Liver (tissue), 9 donors: Measurements from ENCODE around the gene BCL2L1. TPM values are rescaled to one million over a fixed set of nuclear protein-coding genes. Genes with fewer than 3 reads are reported as not detected.

Source experiments
- DNase-seq: peaks from one replicate; pipeline ENCODE4 v3.0.0-alpha.2; 2017; ENCODE audit warnings: low spot score
- H3K27ac ChIP-seq, 2 donors: one replicate each; pipeline ENCODE4 v1.7.0; 2013; ENCODE audit warnings: inconsistent platforms in 2 of 2, low read length in 2 of 2, control low read depth in 1 of 2, low read depth in 1 of 2, mild to moderate bottlenecking in 1 of 2
- H3K27me3 ChIP-seq, 4 donors: one replicate each; pipeline versions ENCODE4 v1.6.1 to v1.7.0; 2013; ENCODE audit warnings: low read length in 3 of 4, inconsistent platforms in 1 of 4, mild to moderate bottlenecking in 1 of 4, moderate library complexity in 1 of 4; ENCODE audit not compliant: control insufficient read depth in 4 of 4, insufficient read depth in 4 of 4
- H3K36me3 ChIP-seq, 4 donors: one replicate each; pipeline versions ENCODE4 v1.6.1 to v1.7.0; 2013; ENCODE audit warnings: low read length in 3 of 4, mild to moderate bottlenecking in 3 of 4, low read depth in 1 of 4, moderate library complexity in 1 of 4; ENCODE audit not compliant: control insufficient read depth in 4 of 4, insufficient read depth in 3 of 4
- H3K4me1 ChIP-seq, 4 donors: one replicate each; pipeline versions ENCODE4 v1.6.1 to v1.7.0; 2013; ENCODE audit warnings: low read length in 3 of 4, mild to moderate bottlenecking in 3 of 4, moderate library complexity in 1 of 4; ENCODE audit not compliant: control insufficient read depth in 4 of 4, insufficient read depth in 4 of 4
- H3K4me3 ChIP-seq, 3 donors: one replicate each; pipeline versions ENCODE4 v1.6.1 to v1.7.0; 2013; ENCODE audit warnings: low read length in 3 of 3, control low read depth in 1 of 3, low read depth in 1 of 3, mild to moderate bottlenecking in 1 of 3
- H3K9ac ChIP-seq, 2 donors: one replicate each; pipeline ENCODE4 v1.7.0; 2013; ENCODE audit warnings: low read length in 2 of 2, mild to moderate bottlenecking in 2 of 2, moderate library complexity in 2 of 2, control low read depth in 1 of 2, low read depth in 1 of 2
- H3K9me3 ChIP-seq, 4 donors: one replicate each; pipeline versions ENCODE4 v1.6.1 to v1.7.0; 2013; ENCODE audit warnings: low read length in 3 of 4; ENCODE audit not compliant: control insufficient read depth in 4 of 4
- EGR1 ChIP-seq, 2 donors: IDR thresholded peaks; 2 replicates each; pipeline ENCODE4 v1.6.1; 2016 to 2018; ENCODE audit warnings: antibody characterized with exemption in 2 of 2, low read depth in 2 of 2
- FOXA2 ChIP-seq: IDR thresholded peaks from 2 replicates; pipeline ENCODE4 v1.6.1; 2016; ENCODE audit warnings: antibody characterized with exemption
- HNF4A ChIP-seq, 2 donors: conservative IDR thresholded peaks; 2 replicates each; pipeline ENCODE4 v1.6.1; 2016; ENCODE audit warnings: antibody characterized with exemption in 2 of 2, mild to moderate bottlenecking in 2 of 2
- JUND ChIP-seq, 2 donors: IDR thresholded peaks; 2 replicates each; pipeline ENCODE4 v1.6.1; 2016; ENCODE audit warnings: antibody characterized with exemption in 2 of 2
- NR2F2 ChIP-seq: IDR thresholded peaks from 2 replicates; pipeline ENCODE4 v1.6.1; 2016; ENCODE audit warnings: antibody characterized with exemption
- SP1 ChIP-seq: IDR thresholded peaks from 2 replicates; pipeline ENCODE4 v1.6.1; 2018; ENCODE audit warnings: antibody characterized with exemption, mild to moderate bottlenecking
- WGBS: extraction: QIAGEN DNeasy Blood & Tissue Kit; methylation state at CpG from one replicate; pipeline ENCODE4 v1.1.7; 2013; 5-methylcytosine and 5-hydroxymethylcytosine counted together
- polyA plus RNA-seq, 2 donors: library from polyadenylated mRNA; stranded (reverse) in 1 of 2; unstranded in 1 of 2; fragments of 200-250 nt in 1 of 2; fragments of >200 nt in 1 of 2; fragmentation: Nextera tagmentation in 1 of 2; extraction: Ambion mirVana in 1 of 2; gene quantifications; one replicate each; pipeline versions ENCODE4 v1.2.1 to v1.2.3, GENCODE V29; 2013 to 2015
- total RNA-seq, 2 donors: library from RNA; depleted of rRNA; stranded (reverse); fragments of >200 nt; gene quantifications; one replicate each; pipeline ENCODE4 v1.2.3, GENCODE V29; 2014
- TF ChIP-seq, protein P1 (sequence below): IDR thresholded peaks from 2 replicates; pipeline ENCODE4 v1.6.1; 2016; ENCODE audit warnings: antibody characterized with exemption
- TF ChIP-seq, protein P2 (sequence below): IDR thresholded peaks from 2 replicates; pipeline ENCODE4 v1.6.1; 2016; ENCODE audit warnings: antibody characterized with exemption
- TF ChIP-seq, protein P3 (sequence below): IDR thresholded peaks from 2 replicates; pipeline ENCODE4 v1.6.1; 2016; ENCODE audit warnings: antibody characterized with exemption
- TF ChIP-seq, protein P4 (sequence below): IDR thresholded peaks from 2 replicates; pipeline ENCODE4 v1.6.1; 2016; ENCODE audit warnings: antibody characterized with exemption, mild to moderate bottlenecking
- donor health status: healthy.
- donor health status: healthy.
- donor health status: healthy.
- donor health status: healthy.
- donor health status: healthy.

BCL2L1 gene
- total and polyA plus RNA-seq, 4 donors: 29.7 to 124 (median 46.0) TPM

DNA sequence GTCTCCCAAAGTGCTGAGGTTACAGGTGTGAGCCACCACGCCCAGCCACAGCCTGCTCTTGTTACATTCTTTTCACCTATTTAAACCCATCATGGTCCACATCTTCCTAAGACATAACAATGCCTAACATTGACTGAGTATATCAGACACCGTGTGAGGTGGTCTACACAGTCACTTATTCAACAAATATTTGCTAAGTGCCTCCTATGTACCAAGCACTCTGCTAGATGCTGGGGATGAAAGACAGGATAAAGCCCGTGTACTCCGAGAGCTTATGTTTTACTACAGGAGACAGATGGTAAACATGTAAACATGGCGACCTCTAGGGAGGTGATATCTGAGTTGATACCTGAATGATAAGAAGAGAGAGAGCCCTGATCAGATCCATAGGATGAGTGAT lies 12.7 kb downstream of the BCL2L1 start (continued):
- TF ChIP-seq, protein P1, sequence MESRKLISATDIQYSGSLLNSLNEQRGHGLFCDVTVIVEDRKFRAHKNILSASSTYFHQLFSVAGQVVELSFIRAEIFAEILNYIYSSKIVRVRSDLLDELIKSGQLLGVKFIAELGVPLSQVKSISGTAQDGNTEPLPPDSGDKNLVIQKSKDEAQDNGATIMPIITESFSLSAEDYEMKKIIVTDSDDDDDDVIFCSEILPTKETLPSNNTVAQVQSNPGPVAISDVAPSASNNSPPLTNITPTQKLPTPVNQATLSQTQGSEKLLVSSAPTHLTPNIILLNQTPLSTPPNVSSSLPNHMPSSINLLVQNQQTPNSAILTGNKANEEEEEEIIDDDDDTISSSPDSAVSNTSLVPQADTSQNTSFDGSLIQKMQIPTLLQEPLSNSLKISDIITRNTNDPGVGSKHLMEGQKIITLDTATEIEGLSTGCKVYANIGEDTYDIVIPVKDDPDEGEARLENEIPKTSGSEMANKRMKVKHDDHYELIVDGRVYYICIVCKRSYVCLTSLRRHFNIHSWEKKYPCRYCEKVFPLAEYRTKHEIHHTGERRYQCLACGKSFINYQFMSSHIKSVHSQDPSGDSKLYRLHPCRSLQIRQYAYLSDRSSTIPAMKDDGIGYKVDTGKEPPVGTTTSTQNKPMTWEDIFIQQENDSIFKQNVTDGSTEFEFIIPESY: no peak
- TF ChIP-seq NR2F2 (no peak), HNF4A (conservative IDR thresholded peaks at IDR 0.05) (no peak)
- TF ChIP-seq, protein P2, sequence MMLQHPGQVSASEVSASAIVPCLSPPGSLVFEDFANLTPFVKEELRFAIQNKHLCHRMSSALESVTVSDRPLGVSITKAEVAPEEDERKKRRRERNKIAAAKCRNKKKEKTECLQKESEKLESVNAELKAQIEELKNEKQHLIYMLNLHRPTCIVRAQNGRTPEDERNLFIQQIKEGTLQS: no peak

DNA sequence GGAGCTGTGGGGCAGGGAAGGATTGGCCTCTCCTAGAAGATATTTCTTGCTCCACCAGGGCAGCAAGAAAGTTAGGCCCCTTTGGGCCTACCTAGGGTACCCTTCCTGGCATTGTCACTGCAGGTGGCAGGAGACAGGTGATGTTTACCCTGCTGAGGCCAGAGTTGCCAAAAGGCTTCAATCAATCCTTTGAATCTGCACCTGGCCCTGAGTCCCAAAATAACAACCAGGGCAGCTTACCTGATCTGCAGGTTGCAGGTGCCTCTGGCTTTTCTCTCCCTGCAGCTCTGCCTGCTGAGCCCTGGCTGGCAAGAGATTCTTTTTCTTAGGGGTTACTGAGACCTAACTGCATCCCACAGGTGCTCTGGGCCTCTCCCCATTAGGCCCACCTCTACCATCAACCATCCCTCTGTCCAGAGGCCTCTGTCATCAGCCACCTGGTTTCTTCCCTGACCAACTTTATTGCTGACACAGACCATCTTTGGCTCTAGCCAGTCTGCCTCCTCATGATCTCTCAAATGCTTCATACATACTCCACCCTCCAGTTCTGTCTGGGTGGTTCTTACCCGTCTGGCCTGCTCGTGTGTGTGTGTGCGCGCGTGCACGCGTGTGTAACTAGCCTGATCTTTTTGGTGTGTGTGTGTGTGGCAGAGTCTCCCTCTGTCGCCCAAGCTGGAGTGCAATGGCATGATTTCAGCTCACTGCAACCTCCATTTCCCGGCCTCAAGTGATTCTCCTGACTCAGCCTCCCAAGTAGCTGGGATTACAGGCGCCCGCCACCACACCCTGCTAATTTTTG lies 13.7 kb downstream of the BCL2L1 start:
- Histone ChIP-seq H3K9me3 (no peaks in the 10 kb centered on the region), H3K4me1 (peaks cover 26 to 90% (median 76%) of the 10 kb centered on the region in 4 donors), H3K36me3 (peaks cover 0 to 5% (median 3%) of the 10 kb centered on the region in 4 donors), H3K27ac (peak overlapping the region; percentile 4 to 64), H3K27me3 (no peaks in the 10 kb centered on the region), H3K4me3 (no peak overlapping the region), H3K9ac (no peak overlapping the region)
- no peak for DNase-seq
- 92% methylated on average over 11 of the region's 11 CpGs for WGBS
- TF ChIP-seq JUND (IDR thresholded peaks at IDR 0.05) (no peak), EGR1 (IDR thresholded peaks at IDR 0.05; ENCODE audit: low read depth in 2 of 2) (no peak), SP1 (no peak), FOXA2 (no peak)
- TF ChIP-seq, protein P3, sequence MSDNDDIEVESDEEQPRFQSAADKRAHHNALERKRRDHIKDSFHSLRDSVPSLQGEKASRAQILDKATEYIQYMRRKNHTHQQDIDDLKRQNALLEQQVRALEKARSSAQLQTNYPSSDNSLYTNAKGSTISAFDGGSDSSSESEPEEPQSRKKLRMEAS: no peak
- TF ChIP-seq, protein P2: no peak
- TF ChIP-seq, protein P4, sequence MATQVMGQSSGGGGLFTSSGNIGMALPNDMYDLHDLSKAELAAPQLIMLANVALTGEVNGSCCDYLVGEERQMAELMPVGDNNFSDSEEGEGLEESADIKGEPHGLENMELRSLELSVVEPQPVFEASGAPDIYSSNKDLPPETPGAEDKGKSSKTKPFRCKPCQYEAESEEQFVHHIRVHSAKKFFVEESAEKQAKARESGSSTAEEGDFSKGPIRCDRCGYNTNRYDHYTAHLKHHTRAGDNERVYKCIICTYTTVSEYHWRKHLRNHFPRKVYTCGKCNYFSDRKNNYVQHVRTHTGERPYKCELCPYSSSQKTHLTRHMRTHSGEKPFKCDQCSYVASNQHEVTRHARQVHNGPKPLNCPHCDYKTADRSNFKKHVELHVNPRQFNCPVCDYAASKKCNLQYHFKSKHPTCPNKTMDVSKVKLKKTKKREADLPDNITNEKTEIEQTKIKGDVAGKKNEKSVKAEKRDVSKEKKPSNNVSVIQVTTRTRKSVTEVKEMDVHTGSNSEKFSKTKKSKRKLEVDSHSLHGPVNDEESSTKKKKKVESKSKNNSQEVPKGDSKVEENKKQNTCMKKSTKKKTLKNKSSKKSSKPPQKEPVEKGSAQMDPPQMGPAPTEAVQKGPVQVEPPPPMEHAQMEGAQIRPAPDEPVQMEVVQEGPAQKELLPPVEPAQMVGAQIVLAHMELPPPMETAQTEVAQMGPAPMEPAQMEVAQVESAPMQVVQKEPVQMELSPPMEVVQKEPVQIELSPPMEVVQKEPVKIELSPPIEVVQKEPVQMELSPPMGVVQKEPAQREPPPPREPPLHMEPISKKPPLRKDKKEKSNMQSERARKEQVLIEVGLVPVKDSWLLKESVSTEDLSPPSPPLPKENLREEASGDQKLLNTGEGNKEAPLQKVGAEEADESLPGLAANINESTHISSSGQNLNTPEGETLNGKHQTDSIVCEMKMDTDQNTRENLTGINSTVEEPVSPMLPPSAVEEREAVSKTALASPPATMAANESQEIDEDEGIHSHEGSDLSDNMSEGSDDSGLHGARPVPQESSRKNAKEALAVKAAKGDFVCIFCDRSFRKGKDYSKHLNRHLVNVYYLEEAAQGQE: no peak

DNA sequence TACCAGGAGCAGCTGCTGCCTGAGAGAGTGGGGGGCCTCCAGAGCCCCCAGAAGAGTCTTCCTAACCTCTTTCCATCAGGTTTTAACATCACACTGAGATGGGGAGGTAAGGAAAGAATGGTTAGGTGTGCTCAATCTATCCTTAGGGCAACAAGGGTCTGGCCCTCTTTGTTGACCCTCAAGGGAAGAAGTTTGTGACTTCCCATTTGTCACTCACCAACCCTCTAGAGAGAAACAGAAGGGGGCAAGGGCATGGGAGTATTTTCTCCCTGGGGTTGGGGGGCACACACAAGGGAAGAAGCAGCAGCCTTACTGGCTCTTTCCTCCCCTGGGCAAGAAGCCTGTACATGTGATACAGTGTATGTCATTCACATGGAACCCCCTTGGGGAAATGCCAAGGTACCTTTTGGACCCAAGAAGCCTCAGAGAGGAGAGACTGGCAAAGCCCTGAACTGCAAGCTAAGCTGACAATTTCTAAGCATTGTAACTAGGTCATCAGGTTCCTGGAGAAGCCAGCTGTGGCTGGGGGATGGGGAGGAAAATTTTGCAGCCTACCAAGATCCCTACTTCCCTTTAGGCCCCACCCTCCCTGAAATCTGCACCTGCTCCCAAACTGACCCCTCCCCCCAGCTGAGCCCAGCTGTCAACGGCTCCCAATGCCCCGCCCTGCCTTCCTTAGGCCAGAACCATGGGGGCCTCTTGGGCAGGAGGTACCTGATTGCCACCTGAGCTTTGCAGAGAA lies 14.5 kb downstream of the BCL2L1 start:
- Histone ChIP-seq H3K9me3 (no peaks in the 10 kb centered on the region), H3K27me3 (no peaks in the 10 kb centered on the region), H3K4me3 (no peak overlapping the region), H3K4me1 (peaks cover 27 to 83% (median 71%) of the 10 kb centered on the region in 4 donors), H3K36me3 (peaks cover 0 to 5% (median 3%) of the 10 kb centered on the region in 4 donors), H3K27ac (peak overlapping the region; percentile 4 to 64), H3K9ac (no peak overlapping the region)
- TF ChIP-seq HNF4A (conservative IDR thresholded peaks at IDR 0.05) (peak in 1 of 2 donors; percentile 38), SP1 (no peak)
- 46% methylated on average over 2 of the region's 2 CpGs for WGBS
- DNase-seq: peak; percentile 67
